Aortic smooth muscle cell (primary cell): ENCODE results near the gene UTP15. TPM values are rescaled to one million over a fixed set of nuclear protein-coding genes. Genes with fewer than 3 reads are reported as not detected.

Source experiments
- total RNA-seq: library from RNA; depleted of rRNA; stranded (reverse); fragments of >200 nt; gene quantifications from 2 replicates; pipeline ENCODE4 v1.2.3, GENCODE V29; 2014

The UTP15 gene
- 14.9 and 15.2 TPM in 2 replicates for total RNA-seq

DNA sequence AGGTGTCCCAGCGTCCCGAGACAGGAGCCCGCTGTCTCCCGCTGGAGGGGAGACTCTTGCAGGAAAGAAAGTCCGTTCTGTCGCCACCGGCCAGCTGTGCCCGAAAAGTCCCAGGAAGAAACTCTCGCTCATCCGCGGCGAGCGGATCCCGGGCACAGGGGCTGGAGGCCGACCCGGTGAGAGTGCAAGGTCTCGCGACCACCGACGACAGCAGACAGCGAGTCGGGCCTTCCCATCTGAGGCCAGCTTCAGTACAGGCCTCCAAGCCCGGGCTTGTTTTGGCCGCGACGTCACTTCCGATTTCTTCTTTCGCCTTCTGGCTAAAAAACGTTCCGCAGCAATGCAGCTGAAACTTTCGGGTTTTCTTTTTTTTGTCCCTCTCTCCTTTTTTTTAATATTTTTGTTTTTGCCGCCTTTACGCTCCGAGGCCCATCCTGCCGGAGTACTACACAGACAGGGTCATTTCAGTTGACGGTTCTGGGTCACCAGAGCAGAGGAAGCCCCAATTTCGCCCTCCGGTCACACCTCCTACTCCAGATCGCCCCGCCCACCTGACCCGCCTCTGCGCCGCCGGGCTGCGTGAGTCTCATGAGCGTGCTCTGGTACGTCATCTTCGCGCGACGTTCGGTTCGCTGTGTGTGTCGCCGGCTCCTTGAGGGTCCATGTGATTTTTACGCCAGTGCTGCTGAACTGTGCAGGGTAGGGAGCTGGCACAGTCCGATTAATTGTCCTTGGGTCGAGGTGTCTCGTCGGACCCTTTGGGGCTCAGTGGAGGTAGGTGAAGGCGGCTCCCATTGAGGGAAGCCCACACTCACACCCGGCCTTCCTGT, at the start of gene UTP15, which contains the start of gene ANKRA2:
TSS of gene UTP15 (plus strand) at position 605 of the 830 bp plus-strand sequence. CDS start 1,602 bp downstream, outside the sequence.
TSS of gene ANKRA2 (minus strand) at position 501 of the 830 bp plus-strand sequence. CDS start 2,758 bp downstream, outside the sequence.

GRCh38 chr5:73625944-73626811, 60.6 kb downstream of the UTP15 start, which contains the start of gene ARHGEF28:
Gene ARHGEF28 (plus strand): TSS chr5:73626196. CDS start chr5:73684852, 58,656 bp downstream.

Other genes with a start within 250 kb of the UTP15 start
- 0.44 and 0.92 TPM in 2 replicates for gene FOXD1, start 117.0 kb upstream of the UTP15 start, total RNA-seq
- 178 and 213 TPM in 2 replicates for gene BTF3, start 67.3 kb upstream of the UTP15 start, total RNA-seq
- gene ANKRA2, start 104 bp upstream of the UTP15 start, total RNA-seq: 12.6 and 15.0 TPM in 2 replicates
- 8.5 and 18.7 TPM in 2 replicates for gene ARHGEF28, start 60.5 kb downstream of the UTP15 start, total RNA-seq